ENCODE measurements around the gene PSAP.

PSAP gene

DNA sequence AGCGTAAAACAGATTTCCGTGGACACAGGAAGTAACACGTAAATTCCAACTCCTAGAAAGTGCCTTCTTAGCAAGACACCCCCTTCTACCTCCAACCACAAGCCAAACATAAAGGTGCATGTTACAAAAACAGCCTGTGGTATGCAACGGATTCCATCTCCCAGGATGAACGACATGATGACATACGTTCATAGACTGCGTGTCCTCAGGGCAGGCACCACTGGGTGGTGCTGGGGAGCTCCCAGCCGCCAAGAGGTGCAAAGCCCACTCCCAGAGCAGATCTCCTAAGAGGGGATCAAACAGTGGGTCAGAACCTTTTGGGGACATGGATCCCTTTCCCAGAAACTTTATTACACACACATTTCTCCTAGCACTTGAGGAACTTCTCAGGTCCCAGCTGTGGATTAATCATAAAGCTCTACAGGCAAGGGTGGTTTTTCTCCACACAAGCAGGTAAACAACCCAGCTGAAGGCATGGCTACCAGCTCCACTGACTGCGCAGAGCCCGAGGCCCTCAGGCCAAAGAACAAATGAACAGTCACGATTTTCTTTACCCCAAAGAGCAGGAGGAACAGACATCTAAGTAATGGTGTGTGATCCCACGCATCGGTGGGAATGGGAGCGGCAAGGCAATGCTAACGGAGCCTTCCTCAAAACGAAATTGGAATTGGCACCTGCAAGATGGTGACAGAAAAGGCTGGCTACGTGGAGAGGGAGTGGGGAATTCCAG is 13.8 kb downstream of the PSAP start:
- H3K4me1 ChIP-seq = peaks cover 93% of the 10 kb centered on the region
- 0 out of 2 replicates have a peak overlapping the region, but pooled peaks have one; percentile 21 for H3K4me3 ChIP-seq
- peak overlapping the region; percentile 87 for H3K4me2 ChIP-seq
- H4K20me1 ChIP-seq = peaks cover 100% of the 10 kb centered on the region
- H3K9ac ChIP-seq = no peak overlapping the region
- H3K27me3 ChIP-seq = peaks cover 9% of the 10 kb centered on the region; the same call in 1 of the 2 replicates
- H3K36me3 ChIP-seq = peaks cover 28% of the 10 kb centered on the region
- TF ChIP-seq Cebpa-rat (IDR thresholded peaks at IDR 0.05) = no peak
- H3K9me3 ChIP-seq = no peaks in the 10 kb centered on the region
- no peak overlapping the region for H3K27ac ChIP-seq

DNA sequence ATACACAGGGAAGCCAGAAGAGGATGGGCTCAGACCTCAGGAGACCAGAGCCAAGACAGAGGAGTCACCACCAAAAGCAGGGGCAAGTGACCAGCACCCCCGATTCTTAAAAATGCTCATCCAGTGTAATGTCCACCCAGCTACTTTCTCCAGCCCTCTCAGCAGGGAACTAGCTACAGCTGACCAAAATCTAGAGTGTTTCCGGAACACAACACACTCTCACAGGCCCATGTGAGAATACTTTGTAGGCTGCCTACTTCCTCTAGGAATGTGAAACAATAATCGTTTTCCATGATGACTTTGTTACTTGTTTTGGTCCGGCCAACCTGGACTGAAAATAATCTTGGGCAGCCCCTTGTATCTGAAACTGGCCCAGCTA is 14.5 kb downstream of the PSAP start:
- Histone ChIP-seq H3K27ac (peak overlapping the region; percentile 55), H3K27me3 (peaks cover 9% of the 10 kb centered on the region; the same call in 1 of the 2 replicates), H3K4me3 (0 out of 2 replicates have a peak overlapping the region, but pooled peaks have one; percentile 21), H3K9ac (0 out of 2 replicates have a peak overlapping the region, but pooled peaks have one; percentile 0), H3K4me1 (peaks cover 86% of the 10 kb centered on the region), H3K36me3 (peaks cover 35% of the 10 kb centered on the region), H3K9me3 (no peaks in the 10 kb centered on the region), H3K4me2 (peak overlapping the region; percentile 87), H4K20me1 (peaks cover 100% of the 10 kb centered on the region)
- TF ChIP-seq Cebpa-rat (IDR thresholded peaks at IDR 0.05) = no peak

DNA sequence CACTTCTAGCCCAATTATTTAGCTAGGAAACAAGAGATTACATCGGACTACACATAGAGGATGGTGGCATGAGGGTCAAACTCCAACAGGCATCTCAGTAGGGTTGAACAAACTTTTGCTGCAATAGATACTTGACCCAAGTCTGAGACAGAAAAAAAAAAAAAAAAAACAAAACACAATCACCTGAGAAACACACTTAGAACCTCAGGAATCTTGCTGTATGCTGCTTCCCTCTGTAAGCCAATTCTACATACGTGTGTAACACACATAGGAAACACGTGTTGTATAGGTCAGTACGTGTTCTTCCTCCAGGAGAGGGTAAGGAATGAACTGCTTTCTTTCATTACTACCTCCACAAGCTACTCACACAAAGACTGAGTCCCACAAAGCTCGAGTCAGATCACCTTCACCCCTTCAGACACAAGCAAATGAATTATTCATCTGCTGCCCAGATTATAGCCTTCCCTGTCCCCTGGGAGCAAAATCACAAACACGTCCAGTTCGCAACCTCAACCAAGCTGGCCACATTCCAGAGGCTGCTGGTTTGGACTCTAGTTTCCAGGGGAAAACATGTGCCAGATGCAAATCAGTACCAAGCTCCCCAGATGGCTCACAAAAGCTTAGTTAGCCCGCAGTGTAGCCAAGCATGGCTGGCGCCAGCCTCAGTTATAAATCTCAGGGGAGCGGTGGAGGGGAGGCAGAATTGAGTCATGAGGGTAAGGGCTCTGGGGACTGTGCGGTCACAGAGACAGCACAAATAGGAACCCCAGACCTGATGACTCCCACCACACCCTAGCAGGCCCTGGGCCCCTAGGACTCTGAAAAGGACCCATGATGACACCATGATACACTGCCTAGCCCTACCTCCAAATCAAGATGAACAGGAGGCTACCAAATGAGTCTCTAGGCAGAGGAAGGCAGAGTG is 15.1 kb downstream of the PSAP start:
- H3K4me2 ChIP-seq = peak overlapping the region; percentile 87
- peak overlapping the region; percentile 21; the same call in 1 of the 2 replicates for H3K4me3 ChIP-seq
- peaks cover 100% of the 10 kb centered on the region for H4K20me1 ChIP-seq
- no peaks in the 10 kb centered on the region for H3K9me3 ChIP-seq
- H3K4me1 ChIP-seq = peaks cover 80% of the 10 kb centered on the region
- H3K27ac ChIP-seq = peak overlapping the region; percentile 55
- peak; percentile 53; the same call in 1 of the 2 replicates for TF ChIP-seq Cebpa-rat (IDR thresholded peaks at IDR 0.05)
- peaks cover 41% of the 10 kb centered on the region for H3K36me3 ChIP-seq
- peaks cover 9% of the 10 kb centered on the region; the same call in 1 of the 2 replicates for H3K27me3 ChIP-seq
- H3K9ac ChIP-seq = 0 out of 2 replicates have a peak overlapping the region, but pooled peaks have one; percentile 0

DNA sequence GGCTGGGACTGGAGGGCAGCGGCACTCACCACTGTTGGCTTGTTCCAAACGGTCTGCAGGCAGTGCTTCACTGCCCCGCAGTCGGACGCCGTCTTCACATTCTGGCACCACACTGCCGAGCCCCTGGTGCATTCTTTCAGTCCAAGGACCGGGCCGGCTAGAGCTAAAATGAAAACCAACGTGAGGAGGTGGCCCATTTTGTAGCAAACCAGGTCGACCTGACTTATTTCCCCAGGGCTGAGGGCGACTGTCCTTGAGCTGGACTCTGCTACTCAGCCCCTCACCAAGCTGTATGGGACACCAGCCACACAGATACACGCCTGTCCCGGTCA is 16.7 kb downstream of the PSAP start:
- H3K9ac ChIP-seq = no peak overlapping the region
- H3K4me1 ChIP-seq = peaks cover 64% of the 10 kb centered on the region
- TF ChIP-seq Cebpa-rat (IDR thresholded peaks at IDR 0.05) = no peak
- peaks cover 100% of the 10 kb centered on the region for H4K20me1 ChIP-seq
- H3K27me3 ChIP-seq = peaks cover 9% of the 10 kb centered on the region; the same call in 1 of the 2 replicates
- H3K9me3 ChIP-seq = no peaks in the 10 kb centered on the region
- no peak overlapping the region for H3K4me3 ChIP-seq
- H3K4me2 ChIP-seq = peak overlapping the region; percentile 48
- peaks cover 57% of the 10 kb centered on the region for H3K36me3 ChIP-seq
- H3K27ac ChIP-seq = no peak overlapping the region

DNA sequence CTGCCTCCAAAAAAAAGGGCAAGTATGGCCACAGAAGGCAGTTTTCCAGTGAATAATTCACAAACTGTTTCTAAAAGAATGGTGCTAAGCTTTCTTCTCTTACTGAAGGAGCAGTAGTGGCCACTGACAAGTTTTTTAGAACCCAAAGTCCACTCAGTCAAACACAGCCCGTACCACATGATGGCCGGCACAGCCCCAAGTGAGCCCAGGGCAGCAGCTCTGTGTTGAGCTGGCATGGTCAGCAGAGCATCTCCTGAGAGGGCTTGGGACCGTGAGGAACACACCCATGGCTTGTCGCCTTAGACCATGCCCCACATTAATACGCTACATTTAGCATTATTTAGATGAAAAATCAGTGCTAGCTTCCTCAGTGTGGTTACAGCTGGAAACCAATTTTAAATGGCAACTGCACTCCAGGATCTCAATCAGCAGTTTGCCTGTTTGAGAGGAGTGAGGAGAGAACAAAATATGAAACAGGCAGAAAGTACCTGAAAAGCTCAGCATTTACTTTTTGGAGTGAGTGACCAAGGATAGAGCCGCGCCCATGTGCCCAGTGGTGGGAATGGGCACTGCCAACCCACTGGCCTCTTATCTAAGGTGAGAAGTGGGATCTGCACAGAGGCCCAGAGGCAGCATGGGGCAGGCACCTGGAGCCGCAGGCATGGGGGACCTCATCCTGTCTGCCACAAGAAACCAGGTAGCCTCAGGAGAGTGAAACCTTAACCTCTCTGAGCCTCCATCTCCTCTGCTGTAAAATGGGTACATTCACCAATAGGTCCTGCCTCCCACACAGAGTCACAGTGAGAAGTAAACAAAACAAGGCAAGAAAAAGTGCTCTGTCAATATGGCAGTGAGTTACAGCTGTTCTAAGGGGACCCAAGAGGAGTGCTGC is 17.4 kb downstream of the PSAP start:
- H3K4me1 ChIP-seq = peaks cover 57% of the 10 kb centered on the region
- peak overlapping the region; percentile 48 for H3K4me2 ChIP-seq
- no peaks in the 10 kb centered on the region for H3K9me3 ChIP-seq

DNA sequence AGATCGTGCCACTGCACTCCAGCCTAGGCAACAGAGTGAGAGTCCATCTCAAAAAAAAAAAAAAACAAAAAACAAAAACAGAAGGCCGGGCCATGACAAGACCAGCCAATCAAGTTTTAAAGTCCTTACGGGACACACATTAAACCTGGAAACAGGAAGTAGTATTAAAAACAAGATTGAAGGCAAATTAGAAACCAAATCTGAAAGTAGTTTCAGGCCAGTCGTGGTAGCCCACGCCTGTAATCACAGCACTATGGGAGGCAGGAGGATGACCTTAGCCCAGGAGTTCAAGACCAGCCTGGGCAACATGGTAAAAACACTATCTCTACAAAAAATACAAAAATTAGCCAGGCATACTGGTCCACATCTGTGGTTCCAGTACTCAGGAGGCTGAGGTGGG is 18.1 kb downstream of the PSAP start:
- Histone ChIP-seq H3K27me3 (peaks cover 8% of the 10 kb centered on the region; the same call in 1 of the 2 replicates), H4K20me1 (peaks cover 100% of the 10 kb centered on the region), H3K36me3 (peaks cover 65% of the 10 kb centered on the region), H3K27ac (no peak overlapping the region), H3K9ac (no peak overlapping the region), H3K9me3 (no peaks in the 10 kb centered on the region), H3K4me3 (no peak overlapping the region), H3K4me1 (peaks cover 50% of the 10 kb centered on the region), H3K4me2 (peak overlapping the region; percentile 48; the same call in 1 of the 2 replicates)
- TF ChIP-seq Cebpa-rat (IDR thresholded peaks at IDR 0.05) = no peak

More for the DNA sequence above, 17.4 kb downstream of the PSAP start:
- peaks cover 9% of the 10 kb centered on the region; the same call in 1 of the 2 replicates for H3K27me3 ChIP-seq
- no peak for TF ChIP-seq Cebpa-rat (IDR thresholded peaks at IDR 0.05)
- no peak overlapping the region for H3K27ac ChIP-seq
- H3K4me3 ChIP-seq = no peak overlapping the region
- H3K9ac ChIP-seq = no peak overlapping the region
- peaks cover 64% of the 10 kb centered on the region for H3K36me3 ChIP-seq
- H4K20me1 ChIP-seq = peaks cover 100% of the 10 kb centered on the region

DNA sequence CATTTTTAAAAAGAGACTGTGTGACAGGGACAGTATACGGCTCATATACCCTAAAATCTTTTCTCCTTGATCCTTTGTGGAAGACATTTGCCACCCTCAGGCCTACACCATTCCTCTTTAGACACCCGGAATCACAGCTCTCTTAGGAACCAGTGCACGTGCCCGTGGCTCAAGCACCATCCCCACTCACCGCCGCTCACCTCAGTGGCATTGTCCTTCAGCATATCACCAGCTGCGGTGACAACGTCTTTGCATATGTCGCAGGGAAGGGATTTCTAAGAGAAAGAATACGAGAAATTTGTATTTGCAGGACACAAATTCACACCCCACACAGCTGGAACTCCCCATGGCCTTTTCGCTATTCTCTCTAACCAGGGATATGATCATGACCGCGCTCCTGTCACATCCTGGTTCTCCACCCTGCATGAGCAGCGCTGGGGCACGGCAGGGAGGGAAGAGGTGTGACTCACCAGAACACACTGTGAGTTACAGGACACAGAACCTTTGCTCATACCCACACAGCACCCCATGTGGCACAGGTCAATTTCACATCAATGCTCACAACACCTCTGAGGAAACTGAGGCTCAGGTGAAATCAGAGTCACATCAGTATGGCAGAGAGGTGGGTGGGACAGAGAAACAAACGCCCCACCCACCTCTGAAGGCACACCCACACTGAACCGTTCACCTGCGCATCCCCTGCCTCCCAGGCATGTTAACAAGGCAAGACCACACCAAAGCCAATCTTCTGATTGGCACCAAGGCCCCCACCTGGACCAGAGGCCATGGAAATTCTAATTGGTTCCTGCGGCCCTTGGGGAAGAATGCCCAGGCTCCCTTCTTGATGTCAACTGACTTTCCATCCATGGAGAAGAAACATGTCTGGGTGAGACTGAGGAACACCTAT is 19.2 kb downstream of the PSAP start:
- TF ChIP-seq Cebpa-rat (IDR thresholded peaks at IDR 0.05) = no peak
- no peak overlapping the region for H3K9ac ChIP-seq
- no peak overlapping the region for H3K4me2 ChIP-seq
- H3K9me3 ChIP-seq = no peaks in the 10 kb centered on the region
- H3K4me3 ChIP-seq = no peak overlapping the region
- peaks cover 70% of the 10 kb centered on the region for H3K36me3 ChIP-seq
- peaks cover 39% of the 10 kb centered on the region for H3K4me1 ChIP-seq
- peaks cover 99% of the 10 kb centered on the region for H4K20me1 ChIP-seq
- 0 out of 2 replicates have a peak, but pooled peaks cover 4% of the 10 kb centered on the region for H3K27me3 ChIP-seq
- no peak overlapping the region for H3K27ac ChIP-seq

DNA sequence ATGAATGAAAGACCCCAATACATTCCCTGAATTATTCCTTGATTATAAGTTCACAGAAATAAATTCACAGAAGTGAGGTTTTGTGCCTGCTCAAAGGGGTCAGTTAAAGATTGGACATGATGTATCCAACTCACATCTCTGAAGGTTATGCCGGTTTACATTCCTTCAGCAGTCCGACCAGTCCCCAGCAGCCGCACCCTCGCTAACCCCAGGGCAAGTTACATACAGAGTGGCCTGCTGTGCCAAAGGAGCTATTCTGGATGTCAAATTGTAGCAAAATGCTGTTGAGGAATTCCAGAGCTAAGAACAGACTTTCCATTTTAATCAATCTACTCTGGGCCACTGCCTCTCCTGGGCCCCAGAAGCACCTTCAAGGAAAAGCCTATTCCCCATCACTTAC is 20.3 kb downstream of the PSAP start:
- peaks cover 82% of the 10 kb centered on the region for H3K36me3 ChIP-seq
- no peaks in the 10 kb centered on the region for H3K9me3 ChIP-seq
- H3K27ac ChIP-seq = no peak overlapping the region
- H4K20me1 ChIP-seq = peaks cover 96% of the 10 kb centered on the region
- TF ChIP-seq Cebpa-rat (IDR thresholded peaks at IDR 0.05) = no peak
- H3K4me1 ChIP-seq = peaks cover 29% of the 10 kb centered on the region
- H3K4me2 ChIP-seq = no peak overlapping the region
- 0 out of 2 replicates have a peak, but pooled peaks cover 4% of the 10 kb centered on the region for H3K27me3 ChIP-seq
- H3K9ac ChIP-seq = no peak overlapping the region
- H3K4me3 ChIP-seq = no peak overlapping the region

All from BLaER1 (cell line).